ENCODE measurements around the gene MVP.
"Not testable (repeated sequence)": the region's sequence is repeated elsewhere in the genome, so short reads cannot be mapped to it uniquely, and the experiment has no call there.

MVP gene

DNA sequence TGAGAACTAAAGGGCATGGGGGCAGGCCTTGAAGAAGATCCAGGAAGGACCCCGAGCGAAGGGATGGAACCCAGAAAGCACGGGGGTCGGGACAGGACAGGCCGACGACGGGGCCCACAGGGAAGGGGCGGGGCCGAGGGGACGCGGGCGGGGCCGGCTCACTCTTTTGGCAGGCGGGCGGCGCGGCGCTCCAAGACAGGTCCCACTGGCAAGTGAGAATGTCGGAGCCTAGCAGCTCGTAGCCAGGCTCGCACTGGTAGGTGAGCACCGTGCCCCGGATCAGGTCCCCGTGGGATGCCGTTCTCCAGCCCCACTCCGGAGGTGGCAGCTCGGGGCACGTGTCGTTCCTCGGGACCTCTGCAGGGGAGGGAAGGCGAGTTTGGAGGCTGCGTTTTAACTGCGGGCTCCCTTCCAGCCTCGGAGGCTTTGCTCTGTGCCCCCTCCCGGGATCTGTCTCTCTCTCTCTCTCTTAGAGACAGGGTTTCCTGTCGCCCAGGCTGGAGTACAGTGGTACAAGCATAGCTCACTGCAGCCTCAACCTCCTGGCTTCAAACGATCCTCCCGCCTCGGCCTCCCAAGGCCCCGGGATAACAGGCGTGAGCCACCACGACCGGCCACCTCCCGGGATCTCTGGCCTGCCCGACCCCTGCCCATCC, 56.5 kb downstream of the MVP start:
- DNase-seq, result peak; percentile 75

- peak; percentile 78 for DNase-seq
Observed at GRCh38 chr16:29877266-29877961, 57.2 kb downstream of the MVP start.

- DNase-seq, result no peak
Observed at GRCh38 chr16:29878172-29878571, 57.9 kb downstream of the MVP start.

- no peak for DNase-seq
Observed at GRCh38 chr16:29881050-29881449, 60.8 kb downstream of the MVP start.

DNA sequence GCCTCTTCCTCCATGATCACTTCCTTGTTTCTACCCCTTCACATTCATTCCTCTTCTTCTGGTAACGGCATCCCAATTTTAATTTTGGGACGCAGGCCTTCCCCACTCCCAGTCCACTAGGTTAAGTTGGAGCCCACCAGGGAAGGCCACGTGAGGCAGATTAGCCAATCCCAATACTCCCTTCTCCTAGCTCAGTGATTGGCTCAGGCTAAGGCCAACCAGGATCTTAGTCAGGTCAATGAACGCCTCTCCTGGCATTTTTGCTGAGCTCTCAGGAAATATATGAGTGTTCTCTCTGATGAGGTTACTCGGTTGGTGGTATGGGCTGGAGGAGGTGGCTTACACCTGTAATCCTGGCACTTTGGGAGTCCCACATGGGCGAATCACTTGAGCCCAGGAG, 63.7 kb downstream of the MVP start:
- no peak for DNase-seq

DNA sequence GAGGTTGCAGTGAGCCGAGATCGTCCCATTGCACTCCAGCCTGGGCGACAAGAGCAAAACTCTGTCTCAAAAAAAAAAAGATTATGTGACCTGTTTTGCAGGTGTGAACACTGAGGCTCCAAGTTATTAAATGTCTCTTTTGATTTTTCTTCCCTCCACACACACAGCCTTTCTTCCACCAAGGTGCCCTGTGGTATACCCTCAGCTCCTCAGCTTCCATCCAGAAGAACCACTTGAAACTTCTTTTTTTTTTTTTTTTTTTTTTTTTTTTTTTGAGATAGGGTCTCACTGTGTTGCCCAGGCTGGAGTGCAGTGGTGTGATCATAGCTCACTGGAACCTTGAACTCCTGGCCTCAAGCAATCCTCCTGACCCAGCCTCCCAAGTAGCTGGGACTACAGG, 69.1 kb downstream of the MVP start:
- not testable (repeated sequence) for DNase-seq

- no peak for DNase-seq
Observed at GRCh38 chr16:29891525-29892457, 71.5 kb downstream of the MVP start.

DNA sequence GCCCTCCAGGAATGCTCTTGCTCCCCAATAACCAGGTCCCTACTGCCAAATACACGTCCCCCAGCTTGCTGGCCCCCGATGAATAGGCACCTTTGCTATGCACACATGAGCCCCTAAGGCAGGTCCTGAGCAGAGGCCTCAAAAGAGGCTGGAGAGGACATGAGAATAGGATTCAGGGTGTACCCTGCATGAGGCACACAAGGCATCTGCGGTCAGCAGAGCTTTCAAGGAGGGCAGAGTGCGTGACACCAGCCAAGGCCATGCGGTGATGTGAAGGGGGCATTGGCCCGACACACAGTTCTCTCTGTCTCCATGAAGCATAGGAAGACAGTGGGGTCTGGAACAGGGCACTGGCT, 72.2 kb downstream of the MVP start:
- DNase-seq, result no peak

GRCh38 chr16:29893553-29893952, 73.3 kb downstream of the MVP start:
- DNase-seq, result no peak

DNA sequence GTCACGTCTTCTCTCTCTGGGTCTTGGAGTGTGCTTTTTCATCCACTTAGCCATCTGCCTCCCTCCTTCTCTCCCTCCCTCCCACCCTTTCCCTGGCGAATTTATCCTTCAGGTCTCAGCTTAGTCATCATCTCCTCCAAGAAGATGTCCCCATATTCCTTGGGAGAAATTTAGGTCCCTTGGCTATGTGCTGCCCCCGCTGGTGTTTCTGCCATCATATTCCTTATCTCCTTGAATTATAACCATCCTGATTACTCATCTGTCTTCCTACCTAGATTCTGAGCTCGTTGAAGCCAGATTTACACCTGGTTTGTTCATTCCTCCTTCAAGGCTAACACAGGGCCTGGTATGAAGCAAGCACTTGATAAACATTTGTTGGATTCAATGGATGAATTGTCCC, 74.1 kb downstream of the MVP start:
- no peak for DNase-seq

DNA sequence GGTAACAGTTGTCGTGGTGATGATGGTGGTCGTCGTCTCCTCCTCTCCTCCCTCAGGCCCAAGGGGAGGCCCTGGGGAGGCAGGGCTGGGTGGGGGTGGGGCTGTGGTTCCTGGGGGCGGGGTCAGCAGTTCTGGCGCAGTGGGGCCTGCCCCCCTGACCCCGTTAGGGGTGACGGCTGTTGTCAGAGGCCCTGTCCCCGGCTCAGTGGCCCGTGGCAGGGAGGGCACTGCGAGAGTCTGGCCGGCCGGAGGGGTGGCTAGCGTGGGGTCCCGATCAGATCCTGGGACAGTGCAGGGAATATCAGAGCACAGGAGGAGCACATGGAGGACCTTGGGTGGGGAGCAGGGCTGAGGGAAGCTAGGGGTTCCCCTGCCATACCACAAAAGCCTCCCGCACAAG, 76.6 kb downstream of the MVP start:
- no peak for DNase-seq

GRCh38 chr16:29897333-29897732, 77.1 kb downstream of the MVP start:
- DNase-seq, result no peak
